HG03460 (cell line): Measurements from ENCODE around the gene CASQ2.

Experiments used
- ATAC-seq: cut with Tn5 transposase; IDR thresholded peaks from one replicate; pipeline ENCODE4 v1.9.1; 2021; ENCODE audit not compliant: unreplicated experiment

CASQ2 gene

GRCh38 chr1:115701090-115701489 is 67.4 kb downstream of the CASQ2 start:
- no peak for ATAC-seq

GRCh38 chr1:115697619-115698018 is 70.9 kb downstream of the CASQ2 start:
- no peak for ATAC-seq

- no peak for ATAC-seq
These were observed 73.7 kb downstream of the CASQ2 start for GRCh38 chr1:115694805-115695204.

GRCh38 chr1:115692224-115692623 is 76.3 kb downstream of the CASQ2 start:
- no peak for ATAC-seq

- ATAC-seq = no peak
These were observed 77.5 kb downstream of the CASQ2 start for GRCh38 chr1:115690972-115691371.

GRCh38 chr1:115687744-115688143 is 80.8 kb downstream of the CASQ2 start:
- no peak for ATAC-seq

- ATAC-seq = no peak
These were observed 83.3 kb downstream of the CASQ2 start for GRCh38 chr1:115685029-115685705.

- ATAC-seq = no peak
These were observed 85.7 kb downstream of the CASQ2 start for GRCh38 chr1:115682792-115683191.

GRCh38 chr1:115680730-115681111 is 87.8 kb downstream of the CASQ2 start:
- no peak for ATAC-seq

GRCh38 chr1:115679141-115679611 is 89.3 kb downstream of the CASQ2 start:
- no peak for ATAC-seq

- ATAC-seq = no peak
These were observed 90.4 kb downstream of the CASQ2 start for GRCh38 chr1:115678141-115678540.

- no peak for ATAC-seq
These were observed 90.9 kb downstream of the CASQ2 start for GRCh38 chr1:115677565-115677964.

- ATAC-seq = no peak
These were observed 91.3 kb downstream of the CASQ2 start for GRCh38 chr1:115677182-115677555.

- no peak for ATAC-seq
These were observed 91.9 kb downstream of the CASQ2 start for GRCh38 chr1:115676498-115677181.

GRCh38 chr1:115672224-115673009 is 96.1 kb downstream of the CASQ2 start:
- ATAC-seq = no peak

- ATAC-seq = no peak
These were observed 97.2 kb downstream of the CASQ2 start for GRCh38 chr1:115671176-115671934.

GRCh38 chr1:115670476-115671175 is 97.9 kb downstream of the CASQ2 start:
- no peak for ATAC-seq

GRCh38 chr1:115669886-115670285 is 98.6 kb downstream of the CASQ2 start:
- ATAC-seq = no peak

- no peak for ATAC-seq
These were observed 99.4 kb downstream of the CASQ2 start for GRCh38 chr1:115669002-115669673.

GRCh38 chr1:115668579-115668978 is 99.9 kb downstream of the CASQ2 start:
- ATAC-seq = no peak
